Measurements from ENCODE around the gene NR2F6. TPM values are rescaled to one million over a fixed set of nuclear protein-coding genes. Genes with fewer than 3 reads are reported as not detected.

The NR2F6 gene
- total RNA-seq, 1 experiment from 2014 or later = 134 TPM

- no CpG with 5 or more reads among the region's 24 CpGs for WGBS (ENCODE audit: extremely low coverage, insufficient read length, low lambda C conversion rate)
- Histone ChIP-seq H3K27ac (ENCODE audit: insufficient read length, low read depth, low read length) (no peak overlapping the region), H3K56ac (ENCODE audit: insufficient read length, low read depth, low read length) (no peak overlapping the region), H4K8ac (replicated peaks; ENCODE audit: insufficient read length, low read depth, low read length) (no peak overlapping the region), H2BK15ac (ENCODE audit: low read depth, low read length) (no peak overlapping the region), H3K14ac (ENCODE audit: insufficient read depth, low read length) (no peak overlapping the region), H3K79me1 (ENCODE audit: insufficient read depth, low read depth, low read length, poor library complexity, severe bottlenecking) (peaks cover 3% of the 10 kb centered on the region), H3K4me1 (ENCODE audit: insufficient read depth, low read length) (no peaks in the 10 kb centered on the region; the same call in 1 of the 2 replicates), H2AK5ac (ENCODE audit: insufficient read length, low read length) (no peak overlapping the region), H4K20me1 (ENCODE audit: control insufficient read depth, insufficient read depth, insufficient read length) (no peaks in the 10 kb centered on the region), H3K23me2 (ENCODE audit: insufficient read length, low read depth, low read length, poor library complexity, severe bottlenecking) (peaks cover 11% of the 10 kb centered on the region), H3T11ph (ENCODE audit: low read length) (no peak overlapping the region), H3K79me2 (ENCODE audit: insufficient read depth, low read length) (peaks cover 26% of the 10 kb centered on the region; the same call in 1 of the 2 replicates), H2BK20ac (ENCODE audit: low read depth, low read length, poor library complexity, severe bottlenecking) (no peak overlapping the region), H3K9ac (ENCODE audit: extremely low read depth, insufficient read length, low read length) (no peak overlapping the region), H3K4me2 (ENCODE audit: insufficient read depth, insufficient read length, low read length) (no peak overlapping the region), H2BK12ac (ENCODE audit: insufficient read length, low read depth, low read length) (no peak overlapping the region), H3K9me3 (ENCODE audit: control insufficient read depth, low read depth, low read length) (no peaks in the 10 kb centered on the region), H2AFZ (ENCODE audit: low read length) (no peak overlapping the region), H4K5ac (ENCODE audit: insufficient read length, low read depth, low read length) (no peak overlapping the region), H4K91ac (ENCODE audit: insufficient read length, low read depth, low read length) (no peak overlapping the region), H2BK5ac (ENCODE audit: insufficient read length, low read length) (no peak overlapping the region), H3K4ac (ENCODE audit: low read depth, low read length) (no peak overlapping the region), H3K27me3 (ENCODE audit: insufficient read depth, low read length) (no peaks in the 10 kb centered on the region), H3K18ac (ENCODE audit: insufficient read length, low read depth, low read length) (no peak overlapping the region), H2BK120ac (ENCODE audit: low read depth, low read length, poor library complexity, severe bottlenecking) (no peak overlapping the region), H3K23ac (ENCODE audit: insufficient read length, low read depth, low read length) (no peak overlapping the region)
- Mint-ChIP-seq H3K36me3 (ENCODE audit: insufficient read depth in 1 of 3, low read depth in 3 of 3) (peaks cover 4 to 42% (median 32%) of the 10 kb centered on the region in 3 experiments; a peak in 6 of 7 replicates), H3K4me1 (peaks cover 26 to 30% of the 10 kb centered on the region in 2 experiments), H3K27me3 (ENCODE audit: low read depth) (peaks cover 2% of the 10 kb centered on the region; the same call in 1 of the 2 replicates), H3K27ac (peak overlapping the region in 1 of 3 experiments; percentile 14; a peak in 2 of 7 replicates), H3K4me3 (no peak overlapping the region), H3K9me3 (no peaks in the 10 kb centered on the region; a peak in 1 of 5 replicates)
- no peak for TF ChIP-seq CTCF (conservative IDR thresholded peaks at IDR 0.05)
- no peak for DNase-seq
Measured at GRCh38 chr19:17240062-17240752, 5.5 kb downstream of the NR2F6 start.

All from H9 (cell line).